ENCODE data around the gene HMSD.
"Not testable (repeated sequence)": the region's sequence is repeated elsewhere in the genome, so short reads cannot be mapped to it uniquely, and the experiment has no call there.

HMSD gene

GRCh38 chr18:63928331-63928730 is 20.8 kb upstream of the HMSD start:
- H3K36me3 ChIP-seq (ENCODE audit: control insufficient read depth, insufficient read depth, low read length), result no peaks in the 10 kb centered on the region
- DNase-seq (ENCODE audit: extremely low read depth, insufficient read length), result no peak
- no peak for TF ChIP-seq CTCF (IDR thresholded peaks at IDR 0.05; ENCODE audit: insufficient read depth, low read length, poor library complexity, severe bottlenecking)
- H3K4me3 ChIP-seq (replicated peaks; ENCODE audit: low read depth, low read length), result no peak overlapping the region
- no peaks in the 10 kb centered on the region for H3K27me3 ChIP-seq (replicated peaks; ENCODE audit: control insufficient read depth, insufficient read depth, low read length)

GRCh38 chr18:63929369-63929768 is 19.7 kb upstream of the HMSD start:
- H3K36me3 ChIP-seq (ENCODE audit: control insufficient read depth, insufficient read depth, low read length); DNase-seq (ENCODE audit: extremely low read depth, insufficient read length); H3K27me3 ChIP-seq (replicated peaks; ENCODE audit: control insufficient read depth, insufficient read depth, low read length); H3K4me3 ChIP-seq (replicated peaks; ENCODE audit: low read depth, low read length): not testable (repeated sequence)

- DNase-seq (ENCODE audit: extremely low read depth, insufficient read length), result no peak
- TF ChIP-seq CTCF (IDR thresholded peaks at IDR 0.05; ENCODE audit: insufficient read depth, low read length, poor library complexity, severe bottlenecking), result no peak
- Histone ChIP-seq H3K27me3 (replicated peaks; ENCODE audit: control insufficient read depth, insufficient read depth, low read length) (no peaks in the 10 kb centered on the region), H3K36me3 (ENCODE audit: control insufficient read depth, insufficient read depth, low read length) (no peaks in the 10 kb centered on the region), H3K4me3 (replicated peaks; ENCODE audit: low read depth, low read length) (no peak overlapping the region)
Measured at GRCh38 chr18:63930773-63931354, 18.2 kb upstream of the HMSD start.

- peak; percentile 90 for DNase-seq (ENCODE audit: extremely low read depth, insufficient read length)
- H3K36me3 ChIP-seq (ENCODE audit: control insufficient read depth, insufficient read depth, low read length), result no peaks in the 10 kb centered on the region
- no peaks in the 10 kb centered on the region for H3K27me3 ChIP-seq (replicated peaks; ENCODE audit: control insufficient read depth, insufficient read depth, low read length)
- peak overlapping the region; percentile 68 for H3K4me3 ChIP-seq (replicated peaks; ENCODE audit: low read depth, low read length)
- TF ChIP-seq CTCF (IDR thresholded peaks at IDR 0.05; ENCODE audit: insufficient read depth, low read length, poor library complexity, severe bottlenecking), result peak; percentile 70
Measured at GRCh38 chr18:63936156-63936931, 12.8 kb upstream of the HMSD start.

- no peak for TF ChIP-seq CTCF (IDR thresholded peaks at IDR 0.05; ENCODE audit: insufficient read depth, low read length, poor library complexity, severe bottlenecking)
- peak overlapping the region; percentile 68 for H3K4me3 ChIP-seq (replicated peaks; ENCODE audit: low read depth, low read length)
- no peaks in the 10 kb centered on the region for H3K36me3 ChIP-seq (ENCODE audit: control insufficient read depth, insufficient read depth, low read length)
- no peak for DNase-seq (ENCODE audit: extremely low read depth, insufficient read length)
- H3K27me3 ChIP-seq (replicated peaks; ENCODE audit: control insufficient read depth, insufficient read depth, low read length), result no peaks in the 10 kb centered on the region
Measured at GRCh38 chr18:63936932-63937393, 12.1 kb upstream of the HMSD start.

GRCh38 chr18:63940008-63940407 is 9.1 kb upstream of the HMSD start:
- no peaks in the 10 kb centered on the region for H3K27me3 ChIP-seq (replicated peaks; ENCODE audit: control insufficient read depth, insufficient read depth, low read length)
- no peak for TF ChIP-seq CTCF (IDR thresholded peaks at IDR 0.05; ENCODE audit: insufficient read depth, low read length, poor library complexity, severe bottlenecking)
- H3K4me3 ChIP-seq (replicated peaks; ENCODE audit: low read depth, low read length), result no peak overlapping the region
- DNase-seq (ENCODE audit: extremely low read depth, insufficient read length), result no peak
- no peaks in the 10 kb centered on the region for H3K36me3 ChIP-seq (ENCODE audit: control insufficient read depth, insufficient read depth, low read length)

GRCh38 chr18:63940543-63941050 is 8.5 kb upstream of the HMSD start:
- H3K4me3 ChIP-seq (replicated peaks; ENCODE audit: low read depth, low read length), result not testable (repeated sequence)

More at GRCh38 chr18:63940543-63941050, 8.5 kb upstream of the HMSD start:
- H3K27me3 ChIP-seq (replicated peaks; ENCODE audit: control insufficient read depth, insufficient read depth, low read length); DNase-seq (ENCODE audit: extremely low read depth, insufficient read length); H3K36me3 ChIP-seq (ENCODE audit: control insufficient read depth, insufficient read depth, low read length): not testable (repeated sequence)
